ENCODE data around the gene ERF.
A peak's percentile ranks its signal among the peaks of the same experiment; 100 is the strongest.

DNA sequence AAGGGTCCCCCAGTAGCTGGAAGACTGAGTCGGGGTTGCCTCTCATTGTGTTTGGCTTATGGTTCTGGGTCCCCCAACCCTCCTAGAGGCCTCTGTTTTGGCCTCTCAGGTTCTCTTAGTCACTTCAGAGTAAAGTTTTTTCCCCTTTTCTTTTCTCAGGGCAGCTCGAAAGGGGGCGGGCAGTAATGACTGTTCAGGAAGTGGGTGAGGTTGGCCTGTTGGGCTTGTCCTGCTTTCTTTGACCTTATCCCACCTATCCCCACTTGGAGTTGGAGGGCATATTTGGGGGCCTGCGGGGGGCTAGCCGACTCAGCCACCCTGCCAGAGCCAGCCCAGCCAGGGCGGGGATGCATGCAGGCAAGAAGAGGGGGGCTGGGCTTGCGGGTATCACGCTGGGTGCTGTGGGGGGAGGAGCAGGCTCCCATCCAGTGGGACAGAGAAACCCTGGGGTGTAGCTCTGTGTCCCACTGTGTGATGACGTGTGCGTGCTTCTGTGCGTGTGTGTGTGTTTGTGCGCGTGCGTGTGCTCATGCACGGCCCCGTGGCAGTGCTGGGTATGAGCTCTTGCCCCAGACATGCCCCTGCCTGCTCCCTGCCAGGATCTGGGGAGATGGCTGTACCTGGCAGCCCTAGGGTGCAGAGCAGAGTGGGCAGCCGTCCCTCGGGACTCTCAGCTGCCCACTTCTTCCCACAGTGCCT, 15.6 kb upstream of the ERF start:
- TF ChIP-seq POLR2AphosphoS5 (IDR thresholded peaks at IDR 0.05; ENCODE audit: low read depth, low read length) = no peak; the same call in 1 of the 2 replicates
- TF ChIP-seq TAF1 (IDR thresholded peaks at IDR 0.05; ENCODE audit: low read depth, low read length) = peak; percentile 53
- TF ChIP-seq POLR2A (IDR thresholded peaks at IDR 0.05; ENCODE audit: low read depth, low read length) = peak; percentile 37; the same call in 1 of the 2 replicates
- TF ChIP-seq SPI1 (IDR thresholded peaks at IDR 0.05; ENCODE audit: low read depth, low read length) = no peak
